OCI-LY3 (cell line): Measurements from ENCODE around the gene PARP3.

Source experiments
- H2AFZ ChIP-seq: fragments of 200-600, 300-600 bp; shearing (Covaris generic); 2 replicates; pipeline ENCODE4 v1.6.0; 2014; ENCODE audit warnings: antibody characterized with exemption, low read depth, low read length
- H3K27ac ChIP-seq: fragments of 200-600, 300-600 bp; sonication (generic); 2 replicates; pipeline ENCODE4 v1.5.1; 2014; ENCODE audit warnings: mild to moderate bottlenecking, low read length, moderate library complexity, mixed read lengths
- H3K27me3 ChIP-seq: fragments of 200-600, 300-600 bp; sonication (generic); 2 replicates; pipeline ENCODE4 v1.6.1; 2014; ENCODE audit warnings: low read depth, low read length, mixed read lengths
- H3K36me3 ChIP-seq: fragments of 200-600, 300-600 bp; sonication (generic); replicated peaks from 2 replicates; pipeline ENCODE3; 2014; ENCODE audit warnings: low read depth, low read length, mixed read lengths
- H3K4me1 ChIP-seq: fragments of 300-600, 200-600 bp; sonication (generic); 2 replicates; pipeline ENCODE4 v1.6.1; 2014; ENCODE audit warnings: low read length, mixed read lengths
- H3K4me2 ChIP-seq: fragments of 200-600, 300-600 bp; sonication (generic); 2 replicates; pipeline ENCODE4 v1.6.1; 2014; ENCODE audit warnings: low read length, mixed read lengths
- H3K4me3 ChIP-seq: fragments of 300-600, 200-600 bp; sonication (generic); 2 replicates; pipeline ENCODE4 v1.5.1; 2014; ENCODE audit warnings: antibody characterized with exemption, mild to moderate bottlenecking, low read length, moderate library complexity
- H3K79me2 ChIP-seq: fragments of 300-600, 200-600 bp; shearing (Covaris generic); 2 replicates; pipeline ENCODE4 v1.6.1; 2014; ENCODE audit warnings: mild to moderate bottlenecking, low read length, mixed read lengths
- H3K9ac ChIP-seq: fragments of 300-600, 200-600 bp; shearing (Covaris generic); 2 replicates; pipeline ENCODE4 v1.6.0; 2014; ENCODE audit warnings: mild to moderate bottlenecking, low read length, moderate library complexity
- H3K9me3 ChIP-seq: fragments of 200-600, 300-600 bp; shearing (Covaris generic); 2 replicates; pipeline ENCODE4 v1.6.1; 2014; ENCODE audit warnings: low read length, mixed read lengths; ENCODE audit not compliant: insufficient read depth
- H4K20me1 ChIP-seq: fragments of 200-600, 300-600 bp; sonication (generic); 2 replicates; pipeline ENCODE4 v1.6.1; 2016; ENCODE audit warnings: low read length, mixed read lengths; ENCODE audit not compliant: insufficient read depth
- CTCF ChIP-seq: fragments of 200-600, 300-600 bp; sonication (generic); IDR thresholded peaks from 2 replicates; pipeline ENCODE4 v1.5.1; 2014; ENCODE audit warnings: antibody characterized with exemption, low read length, low read depth
- EZH2phosphoT487 ChIP-seq: fragments of 200-600 bp; shearing (Covaris generic); IDR thresholded peaks from 2 replicates; pipeline ENCODE4 v1.6.1; 2018; ENCODE audit warnings: antibody characterized with exemption, mixed run types, low read depth

The PARP3 gene

GRCh38 chr3:51997172-51997571 is 55.0 kb downstream of the PARP3 start:
- TF ChIP-seq EZH2phosphoT487 = no peak
- no peak for TF ChIP-seq CTCF
- Histone ChIP-seq H3K79me2 (peaks cover 32% of the 10 kb centered on the region), H3K4me3 (no peak overlapping the region), H3K27ac (no peak overlapping the region), H2AFZ (no peak overlapping the region), H3K4me2 (no peak overlapping the region), H3K9me3 (no peaks in the 10 kb centered on the region), H4K20me1 (peaks cover 9% of the 10 kb centered on the region; the same call in 1 of the 2 replicates), H3K27me3 (peaks cover 15% of the 10 kb centered on the region), H3K36me3 (peaks cover 29% of the 10 kb centered on the region), H3K9ac (no peak overlapping the region), H3K4me1 (peaks cover 25% of the 10 kb centered on the region)

GRCh38 chr3:51997935-51998596 is 55.9 kb downstream of the PARP3 start:
- no peak overlapping the region for H3K4me2 ChIP-seq
- H3K27me3 ChIP-seq = peaks cover 24% of the 10 kb centered on the region
- H3K4me3 ChIP-seq = no peak overlapping the region
- no peaks in the 10 kb centered on the region for H3K9me3 ChIP-seq
- peaks cover 9% of the 10 kb centered on the region; the same call in 1 of the 2 replicates for H4K20me1 ChIP-seq
- H3K79me2 ChIP-seq = peaks cover 24% of the 10 kb centered on the region
- no peak overlapping the region for H3K27ac ChIP-seq
- TF ChIP-seq CTCF (no peak), EZH2phosphoT487 (no peak)
- no peak overlapping the region for H3K9ac ChIP-seq
- peaks cover 18% of the 10 kb centered on the region for H3K4me1 ChIP-seq
- no peak overlapping the region for H2AFZ ChIP-seq
- peaks cover 21% of the 10 kb centered on the region for H3K36me3 ChIP-seq
